ENCODE measurements around the gene TNRC6B.

Gene TNRC6B

DNA sequence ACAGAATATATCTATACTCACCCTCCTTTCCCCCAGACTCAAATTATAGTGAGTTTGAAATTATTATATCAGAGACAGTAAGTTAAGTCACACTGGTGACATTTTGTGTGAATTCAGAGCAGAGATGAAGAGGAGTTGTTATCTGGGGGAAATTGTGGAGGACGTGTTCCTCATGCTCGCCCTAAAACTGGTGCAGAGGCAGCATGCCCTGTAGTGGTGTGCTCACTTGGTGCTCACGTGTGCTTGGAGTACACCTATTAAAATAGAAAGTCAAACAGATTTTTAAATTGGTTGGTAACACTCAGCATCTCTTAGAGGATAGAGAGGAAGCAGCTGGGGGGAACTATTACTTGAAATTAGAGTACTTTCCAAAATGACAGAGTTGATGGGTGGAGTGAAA is 117.0 kb downstream of the TNRC6B start:
- no peaks in the 10 kb centered on the region for H3K9me3 Mint-ChIP-seq
- H3K27me3 Mint-ChIP-seq (ENCODE audit: low read depth), result no peaks in the 10 kb centered on the region
- TF ChIP-seq, protein P1, sequence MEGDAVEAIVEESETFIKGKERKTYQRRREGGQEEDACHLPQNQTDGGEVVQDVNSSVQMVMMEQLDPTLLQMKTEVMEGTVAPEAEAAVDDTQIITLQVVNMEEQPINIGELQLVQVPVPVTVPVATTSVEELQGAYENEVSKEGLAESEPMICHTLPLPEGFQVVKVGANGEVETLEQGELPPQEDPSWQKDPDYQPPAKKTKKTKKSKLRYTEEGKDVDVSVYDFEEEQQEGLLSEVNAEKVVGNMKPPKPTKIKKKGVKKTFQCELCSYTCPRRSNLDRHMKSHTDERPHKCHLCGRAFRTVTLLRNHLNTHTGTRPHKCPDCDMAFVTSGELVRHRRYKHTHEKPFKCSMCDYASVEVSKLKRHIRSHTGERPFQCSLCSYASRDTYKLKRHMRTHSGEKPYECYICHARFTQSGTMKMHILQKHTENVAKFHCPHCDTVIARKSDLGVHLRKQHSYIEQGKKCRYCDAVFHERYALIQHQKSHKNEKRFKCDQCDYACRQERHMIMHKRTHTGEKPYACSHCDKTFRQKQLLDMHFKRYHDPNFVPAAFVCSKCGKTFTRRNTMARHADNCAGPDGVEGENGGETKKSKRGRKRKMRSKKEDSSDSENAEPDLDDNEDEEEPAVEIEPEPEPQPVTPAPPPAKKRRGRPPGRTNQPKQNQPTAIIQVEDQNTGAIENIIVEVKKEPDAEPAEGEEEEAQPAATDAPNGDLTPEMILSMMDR (IDR thresholded peaks at IDR 0.05; ENCODE audit: unreplicated experiment in 3 of 3), result no peak
- no peak overlapping the region for H3K4me3 Mint-ChIP-seq
- H3K36me3 Mint-ChIP-seq (ENCODE audit: low read depth), result peaks cover 63% of the 10 kb centered on the region
- H3K4me1 Mint-ChIP-seq, result peaks cover 8% of the 10 kb centered on the region
- H3K27ac Mint-ChIP-seq, result no peak overlapping the region

DNA sequence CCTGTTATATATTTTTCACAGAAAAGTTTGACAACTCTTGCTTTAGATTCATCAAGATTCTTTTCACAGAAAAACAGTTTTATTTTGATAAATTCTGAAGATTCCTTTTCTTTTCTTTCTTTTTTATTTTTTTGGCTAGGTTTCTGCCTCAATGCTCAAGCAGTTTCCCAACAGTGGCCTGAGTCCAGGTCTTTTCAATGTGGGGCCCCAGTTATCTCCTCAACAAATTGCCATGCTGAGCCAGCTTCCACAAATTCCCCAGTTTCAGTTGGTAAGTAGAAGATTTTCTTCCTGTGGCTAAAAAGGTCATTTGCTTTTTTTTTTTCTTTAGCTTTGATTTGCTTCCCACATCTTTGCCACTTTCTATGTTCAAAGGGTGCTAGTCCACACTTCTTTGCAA is 122.6 kb downstream of the TNRC6B start:
- Mint-ChIP-seq H3K4me1 (peaks cover 19% of the 10 kb centered on the region), H3K9me3 (no peaks in the 10 kb centered on the region), H3K27me3 (ENCODE audit: low read depth) (no peaks in the 10 kb centered on the region)

DNA sequence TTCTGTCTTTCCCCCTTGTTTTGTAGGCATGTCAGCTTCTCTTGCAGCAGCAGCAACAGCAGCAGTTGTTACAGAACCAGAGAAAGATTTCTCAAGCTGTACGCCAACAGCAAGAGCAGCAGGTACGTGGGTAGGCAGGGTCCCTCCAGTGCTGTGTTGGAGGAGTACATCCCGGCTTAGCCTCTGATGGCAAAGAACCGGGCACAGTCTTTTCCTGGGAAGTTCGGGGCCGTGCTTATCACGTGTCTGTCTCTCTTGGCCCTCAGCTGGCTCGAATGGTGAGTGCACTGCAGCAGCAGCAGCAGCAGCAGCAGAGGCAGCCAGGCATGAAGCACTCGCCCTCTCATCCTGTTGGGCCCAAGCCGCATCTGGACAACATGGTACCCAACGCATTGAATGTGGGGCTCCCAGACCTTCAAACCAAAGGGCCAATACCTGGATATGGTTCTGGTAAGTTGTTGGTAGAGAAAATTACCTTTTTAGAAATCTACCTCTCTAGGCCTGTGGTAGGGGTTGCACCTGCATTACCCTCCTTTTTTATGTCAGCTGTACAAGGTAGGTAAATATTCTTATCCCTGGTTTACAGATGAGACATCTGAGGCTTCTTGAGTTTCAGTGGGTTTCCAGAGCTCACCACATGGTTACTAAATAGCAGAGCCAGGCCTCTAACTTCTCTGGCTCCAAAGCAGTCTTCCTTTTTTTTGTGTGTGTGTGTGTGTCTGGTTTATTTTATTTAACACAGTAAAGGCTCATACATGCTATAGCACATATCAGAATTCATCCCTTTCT is 123.4 kb downstream of the TNRC6B start:
- Mint-ChIP-seq H3K27ac (peak overlapping the region in 1 of 3 experiments; percentile 89), H3K4me1 (peaks cover 19% of the 10 kb centered on the region), H3K27me3 (ENCODE audit: low read depth) (no peaks in the 10 kb centered on the region), H3K4me3 (no peak overlapping the region), H3K9me3 (no peaks in the 10 kb centered on the region), H3K36me3 (ENCODE audit: low read depth) (peaks cover 66% of the 10 kb centered on the region)
- TF ChIP-seq, protein P1 (IDR thresholded peaks at IDR 0.05; ENCODE audit: unreplicated experiment in 3 of 3), result no peak

More for the DNA sequence above, 122.6 kb downstream of the TNRC6B start:
- TF ChIP-seq, protein P1 (IDR thresholded peaks at IDR 0.05; ENCODE audit: unreplicated experiment in 3 of 3), result no peak
- H3K27ac Mint-ChIP-seq, result peak overlapping the region in 2 of 3 experiments; percentile 63 to 89
- H3K36me3 Mint-ChIP-seq (ENCODE audit: low read depth), result peaks cover 68% of the 10 kb centered on the region
- H3K4me3 Mint-ChIP-seq, result no peak overlapping the region

DNA sequence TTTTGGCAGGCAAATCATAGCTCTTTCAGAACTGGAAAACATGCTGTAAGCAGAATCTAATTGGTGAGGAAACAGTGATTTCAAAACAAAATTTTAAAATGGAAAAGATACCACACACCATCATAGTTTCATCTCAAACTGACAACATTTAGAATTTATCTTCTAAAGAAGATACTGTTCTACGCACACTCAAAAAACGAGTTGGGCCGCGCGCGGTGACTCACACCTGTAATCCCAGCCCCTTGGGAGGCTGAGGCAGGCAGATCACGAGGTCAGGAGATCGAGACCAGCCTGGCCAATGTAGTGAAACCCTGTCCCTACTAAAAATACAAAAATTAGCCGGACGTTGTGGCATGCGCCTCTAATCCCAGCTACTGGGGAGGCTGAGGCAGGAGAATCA is 124.4 kb downstream of the TNRC6B start:
- H3K4me3 Mint-ChIP-seq, result no peak overlapping the region
- H3K27me3 Mint-ChIP-seq (ENCODE audit: low read depth), result no peaks in the 10 kb centered on the region
- H3K36me3 Mint-ChIP-seq (ENCODE audit: low read depth), result peaks cover 62% of the 10 kb centered on the region
- peaks cover 19% of the 10 kb centered on the region for H3K4me1 Mint-ChIP-seq
- H3K9me3 Mint-ChIP-seq, result no peaks in the 10 kb centered on the region
- H3K27ac Mint-ChIP-seq, result no peak overlapping the region
- TF ChIP-seq, protein P1 (IDR thresholded peaks at IDR 0.05; ENCODE audit: unreplicated experiment in 3 of 3), result no peak

DNA sequence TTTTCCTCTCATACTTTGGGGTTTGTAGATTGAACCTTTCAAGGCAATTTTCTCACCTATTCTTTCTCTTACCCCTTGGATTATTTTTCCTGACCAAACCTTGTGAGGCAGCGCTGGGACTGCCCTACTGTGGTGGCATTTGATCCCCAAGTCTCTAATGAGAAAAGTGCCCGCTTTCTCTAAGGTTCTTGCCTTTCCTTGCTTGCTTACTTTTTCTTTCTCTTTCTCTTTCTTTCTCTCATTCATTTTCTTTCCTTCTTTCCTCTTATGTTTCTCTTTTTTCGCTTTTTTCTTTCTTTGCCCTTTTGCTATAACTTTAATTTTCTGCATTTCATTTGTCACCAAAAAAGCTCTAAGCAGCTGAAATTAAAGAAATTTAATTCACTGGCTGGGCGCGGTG is 127.9 kb downstream of the TNRC6B start:
- H3K4me3 Mint-ChIP-seq, result no peak overlapping the region
- H3K27ac Mint-ChIP-seq, result no peak overlapping the region
- peaks cover 68% of the 10 kb centered on the region for H3K36me3 Mint-ChIP-seq (ENCODE audit: low read depth)
- H3K27me3 Mint-ChIP-seq (ENCODE audit: low read depth), result no peaks in the 10 kb centered on the region
- TF ChIP-seq, protein P1 (IDR thresholded peaks at IDR 0.05; ENCODE audit: unreplicated experiment in 3 of 3), result no peak
- no peaks in the 10 kb centered on the region for H3K9me3 Mint-ChIP-seq
- H3K4me1 Mint-ChIP-seq, result peaks cover 2% of the 10 kb centered on the region

All from nephron (organoid).